Measurements from ENCODE around the gene RPS6KB2. TPM values are rescaled to one million over a fixed set of nuclear protein-coding genes. Genes with fewer than 3 reads are reported as not detected.

The RPS6KB2 gene
- total and polyA plus RNA-seq, 2 donors (not counting 1 experiment from before 2014, with no cell fraction given): 29.0 to 30.6 TPM

GRCh38 chr11:67404515-67405195, 23.6 kb upstream of the RPS6KB2 start:
- TF ChIP-seq EZH2 (IDR thresholded peaks at IDR 0.05; ENCODE audit: low read length, missing control alignments): no peak
- TF ChIP-seq CTCF (conservative IDR thresholded peaks at IDR 0.05 in 1 of 2, IDR thresholded peaks at IDR 0.05 in 1 of 2; ENCODE audit: low read depth in 1 of 2, low read length in 2 of 2): no peak
- H3K79me2 ChIP-seq (ENCODE audit: control insufficient read depth, insufficient read depth, low read length): peaks cover 15% of the 10 kb centered on the region
- no peak overlapping the region for H3K9ac ChIP-seq (ENCODE audit: insufficient read depth, low read length)
- H3K4me2 ChIP-seq (ENCODE audit: extremely low read depth, insufficient read depth, low read length): no peak overlapping the region
- no peaks in the 10 kb centered on the region for H3K36me3 ChIP-seq (ENCODE audit: control insufficient read depth, insufficient read depth, low read length)
- H4K20me1 ChIP-seq (ENCODE audit: control insufficient read depth, extremely low read depth, insufficient read depth, low read length): no peaks in the 10 kb centered on the region
- no peaks in the 10 kb centered on the region for H3K9me3 ChIP-seq (ENCODE audit: control insufficient read depth, insufficient read depth, low read depth, low read length)
- peaks cover under 1% of the 10 kb centered on the region for H3K27me3 ChIP-seq (ENCODE audit: control insufficient read depth, insufficient read depth, low read length)
- DNase-seq (ENCODE audit: low read depth in 2 of 2): no peak
- H3K4me1 ChIP-seq (ENCODE audit: control insufficient read depth, extremely low read depth, insufficient read depth, low read length): peaks cover 6% of the 10 kb centered on the region
- H2AFZ ChIP-seq (ENCODE audit: low read length): no peak overlapping the region
- H3K27ac ChIP-seq (ENCODE audit: insufficient read depth, low read length): no peak overlapping the region
- no peak overlapping the region for H3K4me3 ChIP-seq (replicated peaks in 1 of 4; ENCODE audit: control extremely low read depth in 1 of 4, insufficient read depth in 1 of 4, low read depth in 3 of 4, low read length in 4 of 4)

- H4K20me1 ChIP-seq (ENCODE audit: control insufficient read depth, extremely low read depth, insufficient read depth, low read length): no peaks in the 10 kb centered on the region
- no peak overlapping the region for H3K4me2 ChIP-seq (ENCODE audit: extremely low read depth, insufficient read depth, low read length)
- DNase-seq (ENCODE audit: low read depth in 2 of 2): no peak
- peaks cover 4% of the 10 kb centered on the region for H3K4me1 ChIP-seq (ENCODE audit: control insufficient read depth, extremely low read depth, insufficient read depth, low read length)
- TF ChIP-seq EZH2 (IDR thresholded peaks at IDR 0.05; ENCODE audit: low read length, missing control alignments) (no peak), CTCF (conservative IDR thresholded peaks at IDR 0.05 in 1 of 2, IDR thresholded peaks at IDR 0.05 in 1 of 2; ENCODE audit: low read depth in 1 of 2, low read length in 2 of 2) (no peak)
- no peaks in the 10 kb centered on the region for H3K9me3 ChIP-seq (ENCODE audit: control insufficient read depth, insufficient read depth, low read depth, low read length)
- peaks cover 6% of the 10 kb centered on the region for H3K27me3 ChIP-seq (ENCODE audit: control insufficient read depth, insufficient read depth, low read length)
- H2AFZ ChIP-seq (ENCODE audit: low read length): no peak overlapping the region
- no peaks in the 10 kb centered on the region for H3K36me3 ChIP-seq (ENCODE audit: control insufficient read depth, insufficient read depth, low read length)
- H3K4me3 ChIP-seq (replicated peaks in 1 of 4; ENCODE audit: control extremely low read depth in 1 of 4, insufficient read depth in 1 of 4, low read depth in 3 of 4, low read length in 4 of 4): no peak overlapping the region
- H3K9ac ChIP-seq (ENCODE audit: insufficient read depth, low read length): no peak overlapping the region
- H3K27ac ChIP-seq (ENCODE audit: insufficient read depth, low read length): no peak overlapping the region
- peaks cover 12% of the 10 kb centered on the region for H3K79me2 ChIP-seq (ENCODE audit: control insufficient read depth, insufficient read depth, low read length)
Observed at GRCh38 chr11:67405196-67405567, 23.1 kb upstream of the RPS6KB2 start.

- no peaks in the 10 kb centered on the region for H3K9me3 ChIP-seq (ENCODE audit: control insufficient read depth, insufficient read depth, low read depth, low read length)
- no peak overlapping the region for H3K4me3 ChIP-seq (replicated peaks in 1 of 4; ENCODE audit: control extremely low read depth in 1 of 4, insufficient read depth in 1 of 4, low read depth in 3 of 4, low read length in 4 of 4)
- H4K20me1 ChIP-seq (ENCODE audit: control insufficient read depth, extremely low read depth, insufficient read depth, low read length): no peaks in the 10 kb centered on the region
- no peak overlapping the region for H3K27ac ChIP-seq (ENCODE audit: insufficient read depth, low read length)
- no peak for DNase-seq (ENCODE audit: low read depth in 2 of 2)
- no peak for TF ChIP-seq EZH2 (IDR thresholded peaks at IDR 0.05; ENCODE audit: low read length, missing control alignments)
- no peak for TF ChIP-seq CTCF (conservative IDR thresholded peaks at IDR 0.05 in 1 of 2, IDR thresholded peaks at IDR 0.05 in 1 of 2; ENCODE audit: low read depth in 1 of 2, low read length in 2 of 2)
- no peaks in the 10 kb centered on the region for H3K4me1 ChIP-seq (ENCODE audit: control insufficient read depth, extremely low read depth, insufficient read depth, low read length)
- H3K9ac ChIP-seq (ENCODE audit: insufficient read depth, low read length): no peak overlapping the region
- H3K4me2 ChIP-seq (ENCODE audit: extremely low read depth, insufficient read depth, low read length): no peak overlapping the region
- no peaks in the 10 kb centered on the region for H3K36me3 ChIP-seq (ENCODE audit: control insufficient read depth, insufficient read depth, low read length)
- peaks cover 12% of the 10 kb centered on the region for H3K27me3 ChIP-seq (ENCODE audit: control insufficient read depth, insufficient read depth, low read length)
- H2AFZ ChIP-seq (ENCODE audit: low read length): no peak overlapping the region
- H3K79me2 ChIP-seq (ENCODE audit: control insufficient read depth, insufficient read depth, low read length): peaks cover 5% of the 10 kb centered on the region
Observed at GRCh38 chr11:67405688-67406339, 22.5 kb upstream of the RPS6KB2 start.

Measured in fibroblast of lung (primary cell).